ENCODE measurements around the gene VEGFD. TPM values are rescaled to one million over a fixed set of nuclear protein-coding genes. Genes with fewer than 3 reads are reported as not detected.
A peak's percentile ranks its signal among the peaks of the same experiment; 100 is the strongest.

The VEGFD gene
- total RNA-seq, 4 donors from 2014 or later = 0.95 to 3.0 TPM; not detected in 2

DNA sequence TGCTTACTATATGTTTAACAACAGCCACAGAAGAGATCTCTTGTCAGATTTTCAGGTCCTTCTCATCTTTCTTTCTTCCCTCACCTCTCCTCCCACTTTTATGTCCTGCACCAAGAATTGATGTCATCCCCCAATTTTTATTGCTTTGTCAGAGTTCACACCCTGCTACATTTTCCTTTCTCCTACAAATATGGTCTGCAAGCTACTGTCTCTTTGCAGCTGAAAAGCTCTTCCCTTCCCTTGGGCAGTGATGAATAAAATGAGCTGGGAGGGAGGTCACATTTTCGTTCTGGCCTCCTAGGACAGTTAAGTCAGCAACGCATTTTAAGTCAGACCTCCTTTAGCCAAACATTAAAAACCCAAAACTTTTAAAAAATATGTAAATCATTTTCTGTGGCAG is 26.7 kb upstream of the VEGFD start:
- Histone ChIP-seq H3K4me3 (no peak overlapping the region), H3K36me3 (no peaks in the 10 kb centered on the region), H3K27ac (no peak overlapping the region), H3K4me1 (no peaks in the 10 kb centered on the region), H3K9me3 (no peaks in the 10 kb centered on the region), H3K27me3 (no peaks in the 10 kb centered on the region)
- no peak for TF ChIP-seq EP300 (IDR thresholded peaks at IDR 0.05; ENCODE audit: low read depth)
- no peak for TF ChIP-seq POLR2AphosphoS5 (IDR thresholded peaks at IDR 0.05)
- no peak for TF ChIP-seq POLR2A (IDR thresholded peaks at IDR 0.05)
- no peak for TF ChIP-seq CTCF (IDR thresholded peaks at IDR 0.05)
- in situ Hi-C loops (cut with MboI; ENCODE audit: low pct_ligation_motif_present in 1 of 4, low pct_unique_long_range_greater_than_20kb in 1 of 4, low sequenced_read_pairs in 3 of 4) = no loop called here
- intact Hi-C loops (cut with DNase I; ENCODE audit: low total_unique reads) = no loop called here
- DNase-seq = no peak
- WGBS, 2 donors (ENCODE audit: low coverage in 1 of 2) = 80% methylated on average over 2 of the region's 2 CpGs; no CpG with 5 or more reads in 1 of the 2 donors

DNA sequence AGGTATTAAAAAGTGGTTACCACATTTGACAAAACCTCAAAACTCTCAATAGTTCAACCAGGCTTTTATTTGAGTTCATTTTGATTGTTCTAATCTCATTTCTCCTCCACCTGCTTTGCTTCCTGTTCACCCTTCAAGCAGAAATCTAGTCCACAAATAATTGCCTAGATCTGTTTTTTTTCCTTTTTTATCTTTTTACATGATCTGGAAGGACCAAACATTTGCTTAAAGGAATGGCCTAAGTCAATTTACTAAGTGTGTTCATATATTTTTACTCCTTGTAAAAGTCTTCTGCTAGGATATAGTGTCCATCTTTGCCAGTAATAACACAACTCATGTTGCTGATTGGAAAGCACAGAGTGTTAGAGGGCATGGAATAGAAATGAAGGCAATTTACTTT is 26.2 kb upstream of the VEGFD start:
- no peak overlapping the region for H3K27ac ChIP-seq

DNA sequence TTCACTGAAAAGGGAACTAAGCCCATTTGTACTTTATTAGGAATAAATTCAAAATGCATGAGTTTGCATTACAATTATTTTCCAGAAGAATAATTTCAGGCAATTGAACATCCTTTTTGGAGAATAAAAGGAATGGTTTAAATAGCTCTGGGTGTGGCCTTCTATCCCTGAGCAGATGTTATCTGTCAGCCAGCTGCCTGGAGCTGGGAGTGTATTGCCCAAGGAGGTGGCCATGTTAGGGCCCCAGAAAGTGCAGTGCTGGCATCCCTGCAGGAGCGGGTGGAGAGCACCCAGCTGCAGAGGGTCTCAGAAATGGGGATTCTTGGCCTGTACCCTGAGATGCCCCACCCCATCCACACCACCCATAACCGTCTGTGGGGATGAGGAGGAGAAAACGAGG is 21.6 kb upstream of the VEGFD start:
- WGBS, 2 donors (ENCODE audit: low coverage in 1 of 2) = 81% methylated on average over 3 of the region's 3 CpGs; no CpG with 5 or more reads in 1 of the 2 donors
- DNase-seq = no peak
- no peak for TF ChIP-seq POLR2A (IDR thresholded peaks at IDR 0.05)
- TF ChIP-seq CTCF (IDR thresholded peaks at IDR 0.05) = no peak
- no peak for TF ChIP-seq EP300 (IDR thresholded peaks at IDR 0.05; ENCODE audit: low read depth)
- TF ChIP-seq POLR2AphosphoS5 (IDR thresholded peaks at IDR 0.05) = no peak
- in situ Hi-C loops (cut with MboI; ENCODE audit: low pct_ligation_motif_present in 1 of 4, low pct_unique_long_range_greater_than_20kb in 1 of 4, low sequenced_read_pairs in 3 of 4) = no loop called here
- intact Hi-C loops (cut with DNase I; ENCODE audit: low total_unique reads) = no loop called here
- Histone ChIP-seq H3K36me3 (no peaks in the 10 kb centered on the region), H3K27ac (no peak overlapping the region), H3K9me3 (no peaks in the 10 kb centered on the region), H3K4me3 (no peak overlapping the region), H3K4me1 (no peaks in the 10 kb centered on the region), H3K27me3 (no peaks in the 10 kb centered on the region)

More for the DNA sequence above, 26.2 kb upstream of the VEGFD start:
- TF ChIP-seq POLR2AphosphoS5 (IDR thresholded peaks at IDR 0.05) (no peak), CTCF (IDR thresholded peaks at IDR 0.05) (no peak), POLR2A (IDR thresholded peaks at IDR 0.05) (no peak), EP300 (IDR thresholded peaks at IDR 0.05; ENCODE audit: low read depth) (no peak)
- Histone ChIP-seq H3K9me3 (no peaks in the 10 kb centered on the region), H3K27me3 (no peaks in the 10 kb centered on the region), H3K4me1 (no peaks in the 10 kb centered on the region), H3K4me3 (no peak overlapping the region), H3K36me3 (no peaks in the 10 kb centered on the region)
- no peak for DNase-seq
- in situ Hi-C loops (cut with MboI; ENCODE audit: low pct_ligation_motif_present in 1 of 4, low pct_unique_long_range_greater_than_20kb in 1 of 4, low sequenced_read_pairs in 3 of 4) (no loop called here), intact Hi-C loops (cut with DNase I; ENCODE audit: low total_unique reads) (no loop called here)

GRCh38 chrX:15404401-15405096 is 20.3 kb upstream of the VEGFD start:
- TF ChIP-seq CTCF (IDR thresholded peaks at IDR 0.05) (no peak), POLR2A (IDR thresholded peaks at IDR 0.05) (no peak), POLR2AphosphoS5 (IDR thresholded peaks at IDR 0.05) (no peak), EP300 (IDR thresholded peaks at IDR 0.05; ENCODE audit: low read depth) (no peak)
- Histone ChIP-seq H3K4me3 (no peak overlapping the region), H3K9me3 (no peaks in the 10 kb centered on the region), H3K27ac (no peak overlapping the region), H3K36me3 (no peaks in the 10 kb centered on the region), H3K27me3 (no peaks in the 10 kb centered on the region), H3K4me1 (no peaks in the 10 kb centered on the region)
- intact Hi-C loops (cut with DNase I; ENCODE audit: low total_unique reads) = no loop called here
- peak; percentile 9 for DNase-seq
- WGBS, 2 donors (ENCODE audit: low coverage in 1 of 2) = 59 to 71% methylated on average over 3 to 7 of the region's 7 CpGs
- in situ Hi-C loops (cut with MboI; ENCODE audit: low pct_ligation_motif_present in 1 of 4, low pct_unique_long_range_greater_than_20kb in 1 of 4, low sequenced_read_pairs in 3 of 4) = no loop called here

All from transverse colon (tissue), 4 donors.